Activated CD4-positive, alpha-beta T cell treated with anti-CD3 and anti-CD28 coated beads for 48 hours (primary cell): ENCODE measurements around the gene GCNT2.
"Not testable (repeated sequence)": the region's sequence is repeated elsewhere in the genome, so short reads cannot be mapped to it uniquely, and the experiment has no call there.

ENCODE experiments used
- DNase-seq: peaks from one replicate; pipeline ENCODE4 v3.0.0-alpha.2; 2020

The GCNT2 gene

GRCh38 chr6:10514049-10514780 lies 6.9 kb upstream of the GCNT2 start:
- no peak for DNase-seq

- no peak for DNase-seq
Measured at GRCh38 chr6:10516953-10517352, 4.2 kb upstream of the GCNT2 start.

DNA sequence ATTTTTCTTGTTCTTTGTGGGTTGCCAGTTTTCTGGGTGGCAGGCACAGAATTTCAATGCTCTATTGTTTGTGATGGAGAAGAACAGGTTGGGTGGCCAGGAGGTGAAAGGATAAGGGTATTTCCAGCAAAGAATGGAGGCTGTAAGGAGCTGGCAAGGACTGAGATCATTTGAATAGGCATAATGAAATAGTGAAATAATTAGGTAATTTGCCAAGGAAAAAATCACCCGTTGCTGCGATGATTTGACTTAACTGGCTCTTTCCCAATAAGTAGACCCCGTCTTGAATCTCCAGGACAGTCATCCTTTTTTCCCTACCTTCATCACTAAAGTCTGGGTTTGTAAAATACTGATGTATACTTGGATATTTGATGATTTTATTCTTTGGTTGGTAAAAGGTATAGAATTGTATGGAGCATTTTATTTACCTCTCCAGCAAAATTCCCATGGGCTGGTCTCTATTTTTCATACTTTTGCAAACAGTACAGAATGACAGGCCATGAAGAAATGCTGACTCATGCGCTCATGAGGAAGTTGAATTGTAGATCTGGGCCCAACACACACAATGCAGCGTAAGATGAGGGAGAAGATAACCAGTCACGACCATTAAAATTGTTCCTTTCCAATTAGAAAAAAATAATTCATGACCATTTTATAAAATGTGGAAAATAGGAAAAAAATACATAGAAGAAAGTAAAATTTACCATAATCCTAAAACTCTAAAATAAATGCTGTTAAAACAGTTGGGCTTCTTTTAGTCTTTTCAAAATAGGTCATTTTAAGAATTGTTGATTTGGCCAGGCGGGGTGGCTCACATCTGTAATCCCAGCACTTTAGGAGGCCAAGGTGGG lies 2.4 kb upstream of the GCNT2 start:
- no peak for DNase-seq

- not testable (repeated sequence) for DNase-seq
Measured at GRCh38 chr6:10519408-10519697, 1.8 kb upstream of the GCNT2 start.

- no peak for DNase-seq
Measured at GRCh38 chr6:10520468-10520867, 683 bp upstream of the GCNT2 start.

GRCh38 chr6:10522929-10523573 lies 1.9 kb downstream of the GCNT2 start:
- DNase-seq, result no peak

DNA sequence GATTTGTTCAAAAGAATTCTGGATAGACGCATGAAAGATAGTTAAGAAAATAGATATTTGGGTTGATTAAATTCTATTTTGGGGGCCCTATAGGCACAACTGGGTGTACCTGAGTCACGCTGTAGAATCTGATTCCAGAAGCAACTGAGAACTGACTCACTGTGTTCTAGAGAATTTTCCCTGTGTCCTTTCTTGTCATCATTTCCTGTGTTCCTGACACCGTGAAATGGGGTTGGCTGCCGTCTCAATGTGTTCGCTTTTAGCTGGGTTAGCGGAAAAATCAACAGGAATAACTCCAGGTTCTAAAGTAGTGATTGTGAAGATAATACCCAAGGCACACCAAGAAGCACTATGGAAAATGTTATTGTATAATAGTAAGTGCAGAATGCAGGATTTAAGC lies 5.0 kb downstream of the GCNT2 start:
- no peak for DNase-seq

GRCh38 chr6:10528158-10528981 lies 7.2 kb downstream of the GCNT2 start:
- peak; percentile 26 for DNase-seq

- no peak for DNase-seq
Measured at GRCh38 chr6:10529231-10529801, 8.2 kb downstream of the GCNT2 start.

- DNase-seq, result not testable (repeated sequence)
Measured at GRCh38 chr6:10529828-10530374, 8.8 kb downstream of the GCNT2 start.

GRCh38 chr6:10531503-10531902 lies 10.4 kb downstream of the GCNT2 start:
- DNase-seq, result no peak

- no peak for DNase-seq
Measured at GRCh38 chr6:10531942-10532341, 10.8 kb downstream of the GCNT2 start.

- no peak for DNase-seq
Measured at GRCh38 chr6:10532392-10532791, 11.2 kb downstream of the GCNT2 start.

GRCh38 chr6:10534419-10534762 lies 13.2 kb downstream of the GCNT2 start:
- no peak for DNase-seq

- no peak for DNase-seq
Measured at GRCh38 chr6:10535193-10535592, 14.0 kb downstream of the GCNT2 start.

GRCh38 chr6:10537726-10538125 lies 16.6 kb downstream of the GCNT2 start:
- DNase-seq, result no peak

DNA sequence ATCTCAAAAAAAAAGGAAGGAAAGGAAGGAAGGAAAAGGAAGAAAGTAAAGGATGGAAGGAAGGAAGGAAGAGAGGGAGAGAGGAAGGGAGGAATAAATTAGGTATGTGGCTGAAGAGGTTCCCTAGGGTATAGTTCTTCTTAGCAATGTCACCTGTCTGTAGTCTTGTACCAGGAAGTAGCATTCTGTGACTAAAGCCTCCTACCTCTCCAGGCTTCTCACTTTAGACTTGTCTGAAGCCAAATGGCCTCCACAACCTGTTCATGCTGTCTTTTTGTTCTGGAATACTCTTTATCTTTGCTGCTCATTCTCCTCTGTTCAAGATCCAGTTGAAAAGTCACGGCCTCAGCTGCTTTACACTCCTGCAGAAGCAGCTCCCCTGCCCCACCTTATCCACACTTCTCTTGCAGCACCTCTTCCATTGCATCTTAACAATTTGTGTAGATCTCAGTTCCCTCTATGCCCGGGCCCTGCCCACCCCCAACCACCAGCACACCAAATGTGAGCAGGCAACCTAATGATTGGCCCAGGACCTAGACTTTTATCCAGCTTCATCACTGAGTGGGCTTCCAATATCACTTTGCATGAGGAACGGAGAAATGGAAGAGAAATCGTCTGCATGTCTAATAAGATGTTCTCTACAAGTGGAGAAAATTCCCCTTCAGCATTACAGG lies 19.1 kb downstream of the GCNT2 start:
- DNase-seq, result no peak

- DNase-seq, result no peak
Measured at GRCh38 chr6:10541591-10541990, 20.4 kb downstream of the GCNT2 start.

GRCh38 chr6:10542213-10542612 lies 21.1 kb downstream of the GCNT2 start:
- no peak for DNase-seq

GRCh38 chr6:10543488-10543887 lies 22.3 kb downstream of the GCNT2 start:
- DNase-seq, result no peak

- DNase-seq, result no peak
Measured at GRCh38 chr6:10545482-10545881, 24.3 kb downstream of the GCNT2 start.

DNA sequence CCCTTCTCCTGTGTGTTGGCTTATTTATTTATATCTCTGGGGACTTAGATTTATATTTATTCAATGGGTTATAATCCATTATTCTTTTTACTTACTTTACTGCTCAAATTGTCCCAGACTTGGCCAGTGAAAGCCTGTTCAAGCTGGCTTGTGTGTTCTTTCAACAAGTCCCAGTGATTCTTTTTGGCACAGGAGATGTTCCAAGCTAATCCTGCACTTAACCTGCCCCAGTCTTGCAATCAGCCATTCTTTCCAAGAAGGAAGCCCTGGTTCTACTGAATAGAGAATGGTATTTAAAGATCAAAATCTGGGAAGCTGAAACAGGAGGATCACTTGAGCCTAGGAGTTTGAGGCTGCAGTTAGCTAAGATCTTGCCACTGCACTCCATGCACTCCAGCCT lies 26.7 kb downstream of the GCNT2 start:
- no peak for DNase-seq
